Breast epithelium (tissue), 3 donors: ENCODE measurements around the gene FAM234A.

ENCODE experiments used
- CTCF ChIP-seq, 3 donors: fragments of 450-650 bp; IDR thresholded peaks; one replicate each; pipeline ENCODE4 v1.5.1; 2016 to 2017; ENCODE audit warnings: antibody characterized with exemption in 3 of 3, mild to moderate bottlenecking in 3 of 3, moderate library complexity in 3 of 3
- POLR2A ChIP-seq: fragments of 450-650 bp; IDR thresholded peaks from one replicate; pipeline ENCODE4 v1.6.1; 2016; ENCODE audit warnings: antibody characterized with exemption, mild to moderate bottlenecking, moderate library complexity
- POLR2AphosphoS5 ChIP-seq, 3 donors: sonication (generic); formaldehyde crosslinking; IDR thresholded peaks; one replicate each; pipeline ENCODE4 v1.6.1; 2017; ENCODE audit warnings: antibody characterized with exemption in 3 of 3

- TF ChIP-seq CTCF (IDR thresholded peaks at IDR 0.05) = no peak
- TF ChIP-seq POLR2A = no peak
- TF ChIP-seq POLR2AphosphoS5 (IDR thresholded peaks at IDR 0.05) = no peak
These were observed 10.5 kb downstream of the FAM234A start for GRCh38 chr16:245105-245504.
